ENCODE measurements around the gene LGALS9B.
"Not testable (repeated sequence)": the region's sequence is repeated elsewhere in the genome, so short reads cannot be mapped to it uniquely, and the experiment has no call there.

The LGALS9B gene

GRCh38 chr17:20469107-20469506 is 1.8 kb upstream of the LGALS9B start:
- not testable (repeated sequence) for DNase-seq (ENCODE audit: extremely low read depth, low read depth)

GRCh38 chr17:20466999-20467398 is 340 bp downstream of the LGALS9B start:
- not testable (repeated sequence) for DNase-seq (ENCODE audit: extremely low read depth, low read depth)

GRCh38 chr17:20466553-20466952 is 786 bp downstream of the LGALS9B start:
- DNase-seq (ENCODE audit: extremely low read depth, low read depth), result not testable (repeated sequence)

- not testable (repeated sequence) for DNase-seq (ENCODE audit: extremely low read depth, low read depth)
These were observed 1.8 kb downstream of the LGALS9B start for GRCh38 chr17:20465535-20465934.

- DNase-seq (ENCODE audit: extremely low read depth, low read depth), result not testable (repeated sequence)
These were observed 2.4 kb downstream of the LGALS9B start for GRCh38 chr17:20464854-20465414.

- not testable (repeated sequence) for DNase-seq (ENCODE audit: extremely low read depth, low read depth)
These were observed 5.2 kb downstream of the LGALS9B start for GRCh38 chr17:20462158-20462557.

- not testable (repeated sequence) for DNase-seq (ENCODE audit: extremely low read depth, low read depth)
These were observed 9.4 kb downstream of the LGALS9B start for GRCh38 chr17:20457848-20458381.

GRCh38 chr17:20455106-20455505 is 12.2 kb downstream of the LGALS9B start:
- not testable (repeated sequence) for DNase-seq (ENCODE audit: extremely low read depth, low read depth)

- DNase-seq (ENCODE audit: extremely low read depth, low read depth), result not testable (repeated sequence)
These were observed 13.4 kb downstream of the LGALS9B start for GRCh38 chr17:20453820-20454434.

- not testable (repeated sequence) for DNase-seq (ENCODE audit: extremely low read depth, low read depth)
These were observed 16.5 kb downstream of the LGALS9B start for GRCh38 chr17:20450852-20451251.

- DNase-seq (ENCODE audit: extremely low read depth, low read depth), result not testable (repeated sequence)
These were observed 19.6 kb downstream of the LGALS9B start for GRCh38 chr17:20447534-20448321.

- DNase-seq (ENCODE audit: extremely low read depth, low read depth), result not testable (repeated sequence)
These were observed 20.4 kb downstream of the LGALS9B start for GRCh38 chr17:20446895-20447294.

GRCh38 chr17:20444581-20445236 is 22.6 kb downstream of the LGALS9B start:
- DNase-seq (ENCODE audit: extremely low read depth, low read depth), result not testable (repeated sequence)

GRCh38 chr17:20444173-20444572 is 23.2 kb downstream of the LGALS9B start:
- not testable (repeated sequence) for DNase-seq (ENCODE audit: extremely low read depth, low read depth)

- DNase-seq (ENCODE audit: extremely low read depth, low read depth), result not testable (repeated sequence)
These were observed 23.7 kb downstream of the LGALS9B start for GRCh38 chr17:20443632-20444031.

GRCh38 chr17:20440665-20441064 is 26.7 kb downstream of the LGALS9B start:
- not testable (repeated sequence) for DNase-seq (ENCODE audit: extremely low read depth, low read depth)

- DNase-seq (ENCODE audit: extremely low read depth, low read depth), result not testable (repeated sequence)
These were observed 32.2 kb downstream of the LGALS9B start for GRCh38 chr17:20435166-20435565.

GRCh38 chr17:20433382-20433781 is 34.0 kb downstream of the LGALS9B start:
- not testable (repeated sequence) for DNase-seq (ENCODE audit: extremely low read depth, low read depth)

GRCh38 chr17:20427264-20427663 is 40.1 kb downstream of the LGALS9B start:
- not testable (repeated sequence) for DNase-seq (ENCODE audit: extremely low read depth, low read depth)

GRCh38 chr17:20422826-20423225 is 44.5 kb downstream of the LGALS9B start:
- DNase-seq (ENCODE audit: extremely low read depth, low read depth), result not testable (repeated sequence)

- DNase-seq (ENCODE audit: extremely low read depth, low read depth), result not testable (repeated sequence)
These were observed 48.5 kb downstream of the LGALS9B start for GRCh38 chr17:20418838-20419237.

Measured in AG09319 (cell line).